ENCODE results near the gene S100A3. TPM values are rescaled to one million over a fixed set of nuclear protein-coding genes. Genes with fewer than 3 reads are reported as not detected.
"Not testable (repeated sequence)": the region's sequence is repeated elsewhere in the genome, so short reads cannot be mapped to it uniquely, and the experiment has no call there.

Gene S100A3
- total and polyA plus RNA-seq, 2 of the 13 experiments (the other 11 are each of a cell fraction or from before 2014, with no cell fraction given) = 2.5 to 4.5 TPM

DNA sequence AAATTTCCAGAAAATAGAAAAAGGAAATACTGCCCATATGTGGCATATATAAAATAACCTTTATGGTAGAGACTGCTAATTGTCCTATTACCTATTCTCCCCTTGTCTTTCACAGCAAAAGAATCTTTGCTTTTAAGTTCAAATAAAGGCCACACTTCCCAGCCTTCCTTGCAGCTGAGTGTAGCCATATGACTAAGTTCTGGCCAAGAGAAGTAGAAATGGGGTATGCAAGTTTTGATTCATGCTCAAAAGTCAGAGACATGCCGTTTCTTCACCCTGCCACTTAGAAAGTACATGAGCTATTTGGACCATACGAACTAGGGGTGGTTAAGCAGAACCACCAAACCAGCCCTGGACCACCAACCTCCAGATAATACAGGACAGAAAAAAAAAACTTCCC lies 34.9 kb upstream of the S100A3 start:
- Histone ChIP-seq H2AFZ (ENCODE audit: low read length) (no peak overlapping the region), H3K79me2 (ENCODE audit: insufficient read depth, low read length) (no peaks in the 10 kb centered on the region), H3K4me2 (ENCODE audit: low read depth, low read length) (no peak overlapping the region), H4K20me1 (ENCODE audit: insufficient read depth, low read length) (no peaks in the 10 kb centered on the region), H3K9me3 (ENCODE audit: low read length) (no peaks in the 10 kb centered on the region), H3K9ac (ENCODE audit: insufficient read depth, low read depth, low read length) (no peak overlapping the region), H3K4me3 (replicated peaks in 1 of 3; ENCODE audit: insufficient read depth in 1 of 3, low read depth in 2 of 3, low read length in 3 of 3) (no peak overlapping the region), H3K36me3 (replicated peaks in 1 of 2; ENCODE audit: control insufficient read depth in 1 of 2, insufficient read depth in 2 of 2, low read length in 2 of 2) (no peaks in the 10 kb centered on the region), H3K27ac (ENCODE audit: extremely low read length, insufficient read depth, low read length) (no peak overlapping the region), H3K27me3 (ENCODE audit: control insufficient read depth in 1 of 2, insufficient read depth in 2 of 2, low read length in 2 of 2) (0 out of 5 replicates have a peak, but pooled peaks cover 1 to 3% of the 10 kb centered on the region in 2 experiments), H3K4me1 (ENCODE audit: insufficient read depth, low read length) (no peaks in the 10 kb centered on the region)
- no peak for TF ChIP-seq ZNF546 (CRISPR knock-in tag; conservative IDR thresholded peaks at IDR 0.05)
- POLR2A ChIA-PET = no interaction called here
- CTCF ChIA-PET (ENCODE audit: low intra/inter-chr PET ratio, low total read pairs) = no interaction called here
- BruUV-seq (replicated peaks) = no TSS peak
- FAIRE-seq = no peak
- in situ Hi-C loops (cut with HindIII; ENCODE audit: extremely low pct_ligation_motif_present, low pct_unique_long_range_greater_than_20kb) = no loop called here
- no peak for ATAC-seq
- DNase-seq (ENCODE audit: low spot score) = no peak
- intact Hi-C loops (cut with micrococcal nuclease; ENCODE audit: unreplicated experiment) = no loop called here
- WGBS (ENCODE audit: low lambda C conversion rate) = 36% methylated on average over 2 of the region's 2 CpGs

DNA sequence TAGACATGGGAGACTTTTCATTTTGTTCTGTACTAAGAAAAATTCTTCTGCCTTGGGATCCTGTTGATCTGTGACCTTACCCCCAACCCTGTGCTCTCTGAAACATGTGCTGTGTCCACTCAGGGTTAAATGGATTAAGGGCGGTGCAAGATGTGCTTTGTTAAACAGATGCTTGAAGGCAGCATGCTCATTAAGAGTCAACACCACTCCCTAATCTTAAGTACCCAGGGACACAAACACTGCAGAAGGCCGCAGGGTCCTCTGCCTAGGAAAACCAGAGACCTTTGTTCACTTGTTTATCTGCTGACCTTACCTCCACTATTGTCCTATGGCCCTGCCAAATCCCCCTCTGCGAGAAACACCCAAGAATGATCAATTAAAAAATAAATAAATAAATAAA lies 34.5 kb upstream of the S100A3 start:
- H3K27me3 ChIP-seq (ENCODE audit: control insufficient read depth in 1 of 2, insufficient read depth in 2 of 2, low read length in 2 of 2); H4K20me1 ChIP-seq (ENCODE audit: insufficient read depth, low read length); POLR2A ChIA-PET; in situ Hi-C loops (cut with HindIII; ENCODE audit: extremely low pct_ligation_motif_present, low pct_unique_long_range_greater_than_20kb); H3K4me2 ChIP-seq (ENCODE audit: low read depth, low read length); H3K9ac ChIP-seq (ENCODE audit: insufficient read depth, low read depth, low read length); H3K9me3 ChIP-seq (ENCODE audit: low read length); FAIRE-seq; H3K4me1 ChIP-seq (ENCODE audit: insufficient read depth, low read length); H2AFZ ChIP-seq (ENCODE audit: low read length); BruUV-seq (replicated peaks); ATAC-seq; H3K4me3 ChIP-seq (replicated peaks in 1 of 3; ENCODE audit: insufficient read depth in 1 of 3, low read depth in 2 of 3, low read length in 3 of 3); intact Hi-C loops (cut with micrococcal nuclease; ENCODE audit: unreplicated experiment); H3K79me2 ChIP-seq (ENCODE audit: insufficient read depth, low read length); H3K27ac ChIP-seq (ENCODE audit: extremely low read length, insufficient read depth, low read length); DNase-seq (ENCODE audit: low spot score); H3K36me3 ChIP-seq (replicated peaks in 1 of 2; ENCODE audit: control insufficient read depth in 1 of 2, insufficient read depth in 2 of 2, low read length in 2 of 2); CTCF ChIA-PET (ENCODE audit: low intra/inter-chr PET ratio, low total read pairs): not testable (repeated sequence)
- WGBS (ENCODE audit: low lambda C conversion rate) = 5% methylated on average over 2 of the region's 3 CpGs

DNA sequence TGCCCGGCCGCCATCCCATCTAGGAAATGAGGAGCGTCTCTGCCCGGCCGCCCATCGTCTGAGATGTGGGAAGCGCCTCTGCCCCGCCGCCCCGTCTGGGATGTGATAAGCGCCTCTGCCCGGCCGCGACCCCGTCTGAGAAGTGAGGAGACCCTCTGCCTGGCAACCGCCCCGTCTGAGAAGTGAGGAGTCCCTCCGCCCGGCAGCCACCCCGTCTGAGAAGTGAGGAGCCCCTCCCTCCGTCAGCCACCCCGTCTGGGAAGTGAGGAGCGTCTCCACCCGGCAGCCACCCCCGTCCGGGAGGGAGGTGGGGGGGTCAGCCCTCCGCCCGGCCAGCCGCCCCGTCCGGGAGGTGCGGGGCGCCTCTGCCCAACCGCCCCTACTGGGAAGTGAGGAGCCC lies 33.8 kb upstream of the S100A3 start:
- H2AFZ ChIP-seq (ENCODE audit: low read length); H3K27me3 ChIP-seq (ENCODE audit: control insufficient read depth in 1 of 2, insufficient read depth in 2 of 2, low read length in 2 of 2); H4K20me1 ChIP-seq (ENCODE audit: insufficient read depth, low read length); H3K9ac ChIP-seq (ENCODE audit: insufficient read depth, low read depth, low read length); H3K36me3 ChIP-seq (replicated peaks in 1 of 2; ENCODE audit: control insufficient read depth in 1 of 2, insufficient read depth in 2 of 2, low read length in 2 of 2); H3K9me3 ChIP-seq (ENCODE audit: low read length); DNase-seq (ENCODE audit: low spot score); ATAC-seq; H3K4me2 ChIP-seq (ENCODE audit: low read depth, low read length); POLR2A ChIA-PET; H3K4me1 ChIP-seq (ENCODE audit: insufficient read depth, low read length); intact Hi-C loops (cut with micrococcal nuclease; ENCODE audit: unreplicated experiment); H3K4me3 ChIP-seq (replicated peaks in 1 of 3; ENCODE audit: insufficient read depth in 1 of 3, low read depth in 2 of 3, low read length in 3 of 3); in situ Hi-C loops (cut with HindIII; ENCODE audit: extremely low pct_ligation_motif_present, low pct_unique_long_range_greater_than_20kb); H3K27ac ChIP-seq (ENCODE audit: extremely low read length, insufficient read depth, low read length); BruUV-seq (replicated peaks); CTCF ChIA-PET (ENCODE audit: low intra/inter-chr PET ratio, low total read pairs); FAIRE-seq; H3K79me2 ChIP-seq (ENCODE audit: insufficient read depth, low read length): not testable (repeated sequence)
- no CpG with 5 or more reads among the region's 34 CpGs for WGBS (ENCODE audit: low lambda C conversion rate)

Data from HepG2 (cell line).